GM12865 (cell line): ENCODE results near the gene KCMF1.

ENCODE experiments used
- DNase-seq: peaks from one replicate; pipeline ENCODE4 v3.0.0; 2010; ENCODE audit warnings: low read depth
- H3K4me3 ChIP-seq: 2 replicates; pipeline ENCODE4 v1.5.1; 2011; ENCODE audit warnings: mild to moderate bottlenecking, low read depth, low read length, control low read depth
- CTCF ChIP-seq: IDR thresholded peaks from 2 replicates; pipeline ENCODE4 v1.5.1; 2011; ENCODE audit warnings: low read length, control low read depth, low read depth, inconsistent platforms; ENCODE audit not compliant: insufficient read depth; ENCODE audit errors: missing control alignments

KCMF1 gene

GRCh38 chr2:84963323-84963691 lies 7.7 kb upstream of the KCMF1 start:
- TF ChIP-seq CTCF: no peak
- DNase-seq: no peak
- H3K4me3 ChIP-seq: no peak overlapping the region

GRCh38 chr2:84963692-84964405 lies 7.1 kb upstream of the KCMF1 start:
- no peak for TF ChIP-seq CTCF
- H3K4me3 ChIP-seq: no peak overlapping the region
- DNase-seq: no peak

- no peak overlapping the region for H3K4me3 ChIP-seq
- no peak for DNase-seq
- no peak for TF ChIP-seq CTCF
Observed at GRCh38 chr2:84964406-84965191, 6.4 kb upstream of the KCMF1 start.

DNA sequence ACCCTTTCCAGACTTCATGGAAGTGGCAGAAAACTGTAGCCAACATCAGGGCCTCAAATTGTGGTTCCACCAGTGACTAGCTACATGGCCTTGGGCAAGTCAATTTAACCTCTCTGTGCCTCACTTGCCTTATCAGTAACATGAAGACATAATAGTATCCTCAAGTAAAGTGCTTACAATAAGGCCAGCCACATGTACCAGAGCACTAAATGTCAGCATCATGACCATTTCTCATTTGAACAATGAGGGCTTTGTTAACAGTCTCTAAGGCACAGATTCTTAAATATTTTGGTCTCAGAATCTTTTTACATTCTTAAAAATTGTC lies 5.8 kb upstream of the KCMF1 start:
- H3K4me3 ChIP-seq: no peak overlapping the region
- no peak for TF ChIP-seq CTCF
- no peak for DNase-seq

DNA sequence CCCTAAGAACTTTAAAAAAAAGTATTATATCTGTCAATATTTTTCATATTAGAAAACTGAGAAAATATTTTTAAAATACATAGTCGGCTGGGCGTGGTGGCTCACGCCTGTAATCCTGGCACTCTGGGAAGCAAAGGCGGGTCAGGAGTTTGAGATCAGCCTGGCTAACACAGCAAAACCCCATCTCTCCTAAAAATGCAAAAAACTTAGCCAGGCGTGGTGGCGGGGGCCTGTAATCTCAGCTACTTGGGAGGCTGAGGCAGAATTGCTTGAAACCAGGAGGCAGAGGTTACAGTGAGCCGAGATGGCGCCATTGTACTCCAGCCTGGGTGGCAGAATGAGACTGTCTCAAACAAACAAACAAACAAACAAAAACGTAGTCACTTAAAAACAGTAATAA lies 5.1 kb upstream of the KCMF1 start:
- DNase-seq: no peak
- no peak overlapping the region for H3K4me3 ChIP-seq
- no peak for TF ChIP-seq CTCF

DNA sequence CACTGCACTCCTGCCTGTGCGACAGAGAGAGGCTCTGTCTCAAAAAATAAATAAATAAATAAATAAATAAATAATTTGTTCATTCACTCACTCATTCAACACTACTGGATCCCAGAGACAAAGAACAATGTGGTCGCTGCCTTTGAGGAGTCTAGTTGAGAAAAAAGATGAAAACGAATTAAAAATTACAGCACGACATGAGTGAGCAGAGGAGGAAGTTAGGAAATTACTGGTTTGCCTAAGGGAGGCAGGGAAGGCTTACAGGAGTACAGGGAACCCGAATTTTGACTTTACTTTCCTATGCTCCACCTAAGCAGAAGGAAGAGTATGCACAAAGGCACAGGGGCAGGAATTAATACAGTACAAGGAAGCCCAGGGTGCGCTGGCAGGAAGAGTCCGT lies 4.2 kb upstream of the KCMF1 start:
- TF ChIP-seq CTCF: no peak
- DNase-seq: no peak
- no peak overlapping the region for H3K4me3 ChIP-seq
